Psoas muscle (tissue), 8 donors: ENCODE data around the gene SMAD7. TPM values are rescaled to one million over a fixed set of nuclear protein-coding genes. Genes with fewer than 3 reads are reported as not detected.

Source experiments
- ATAC-seq, 4 donors: fragments of 200-7000 bp; cut with Tn5 transposase; one replicate each; pipeline ENCODE4 v1.9.1; 2020; ENCODE audit warnings: moderate library complexity in 3 of 4, mild to moderate bottlenecking in 2 of 4
- DNase-seq, 2 donors: peaks; one replicate each; pipeline ENCODE4 v3.0.0-alpha.2; 2020
- H3K27ac ChIP-seq: fragments of 200-600 bp; one replicate; pipeline ENCODE4 v1.8.0; 2022
- H3K27me3 ChIP-seq, 3 donors: fragments of 200-600 bp in 1 of 3; one replicate each; pipeline versions ENCODE4 v1.6.1 to v1.8.0; 2013 to 2022; ENCODE audit warnings: low read length in 2 of 3, mild to moderate bottlenecking in 2 of 3, moderate library complexity in 1 of 3; ENCODE audit not compliant: insufficient read depth in 3 of 3
- H3K36me3 ChIP-seq, 2 donors: fragments of 200-600 bp in 1 of 2; one replicate each; pipeline versions ENCODE4 v1.6.1 to v1.8.0; 2013 to 2022; ENCODE audit warnings: low read depth in 1 of 2, mild to moderate bottlenecking in 1 of 2, moderate library complexity in 1 of 2; ENCODE audit not compliant: insufficient read depth in 1 of 2
- H3K4me1 ChIP-seq: fragments of 200-600 bp; one replicate; pipeline ENCODE4 v1.8.0; 2022
- H3K4me3 ChIP-seq: fragments of 200-600 bp; one replicate; pipeline ENCODE4 v1.8.0; 2022; ENCODE audit warnings: mild to moderate bottlenecking
- H3K9me3 ChIP-seq: fragments of 200-600 bp; one replicate; pipeline ENCODE4 v1.8.0; 2022
- WGBS, 3 donors: extraction: QIAGEN DNeasy Blood & Tissue Kit; methylation state at CpG; one replicate each; pipeline versions ENCODE4 v1.1.6 to v1.1.7; 2013; 5-methylcytosine and 5-hydroxymethylcytosine counted together
- intact Hi-C, 2 donors: fragments of 100-400 bp; cut with DNase I; formaldehyde crosslinking; loops; one replicate each; pipeline versions ENCODE4 v1.11.0 to v1.14.2; 2022
- polyA plus RNA-seq, 3 donors: library from polyadenylated mRNA; stranded (reverse); fragments of 200-250 nt; gene quantifications; one replicate each; pipeline ENCODE4 v1.2.3, GENCODE V29; 2013
- total RNA-seq, 4 donors: library from RNA; stranded (reverse); fragmentation: NEBNext Ultra II Directional in 2 of 4; extraction: Animal tissue kit (Norgen Biotek cat#: 25700) in 2 of 4; gene quantifications; one replicate each; pipeline versions ENCODE4 v1.2.1 to v1.2.4, GENCODE V29; 2021 to 2023
- TF ChIP-seq, protein P1 (sequence below): fragments of 200-600 bp; IDR thresholded peaks from one replicate; pipeline ENCODE4 v1.8.0; 2022; ENCODE audit warnings: antibody characterized with exemption
- donor health status: healthy with polysubstance abuse.
- donor health status: DM: no; HTN: no; CAD: no; lungs with moderate emphysema.
- donor health status: Bipolar disorder and iron deficiency.
- donor health status: healthy.
- donor health status: DM: yes; HTN: yes; CAD: no.
- donor health status: DM: no; HTN: no; CAD: no.
- donor health status: DM: no; HTN: no; CAD: no.
- donor health status: DM: yes; HTN: yes; CAD: no.

SMAD7 gene
- total and polyA plus RNA-seq, 7 donors: 5.4 to 14.7 (median 8.4) TPM

DNA sequence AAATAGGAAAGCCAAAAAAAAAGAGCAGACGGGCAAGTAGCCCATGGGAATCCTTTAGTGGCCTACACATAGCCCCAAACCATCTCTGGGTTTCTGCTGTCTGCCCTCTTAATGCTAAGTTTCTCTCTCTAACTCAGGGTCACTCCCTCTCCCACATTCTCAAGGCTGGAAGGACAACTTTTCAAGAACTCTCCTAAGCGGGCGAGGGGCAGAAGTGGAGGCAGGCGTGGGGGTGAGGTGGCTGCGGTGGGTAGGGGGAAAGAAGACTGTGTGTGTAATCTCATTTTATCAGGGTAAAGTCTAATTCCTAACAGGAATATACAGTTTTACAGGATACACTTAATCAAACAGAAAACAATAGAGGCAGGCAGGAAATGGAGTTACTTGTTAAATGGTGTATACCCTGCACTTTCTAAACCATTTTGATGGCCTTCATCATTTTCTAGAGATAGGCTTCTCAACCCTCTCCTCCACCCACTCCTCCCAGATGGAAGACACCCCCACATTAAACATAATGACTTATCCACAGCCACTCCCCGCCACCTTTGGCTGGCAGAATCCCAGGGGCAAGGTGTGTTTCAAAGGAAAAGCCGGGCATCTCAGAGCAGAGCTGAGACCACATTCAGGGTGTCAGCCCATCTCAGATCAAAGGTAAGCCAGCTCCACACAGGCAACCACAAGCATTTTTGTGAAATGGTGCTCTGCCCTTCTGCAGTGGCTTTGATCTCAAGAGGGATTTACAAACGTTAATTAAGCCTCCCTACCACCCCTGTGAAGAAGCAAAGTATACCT is 6.8 kb downstream of the SMAD7 start:
- no peak for DNase-seq
- Histone ChIP-seq H3K27me3 (no peaks in the 10 kb centered on the region), H3K9me3 (no peaks in the 10 kb centered on the region), H3K27ac (peak overlapping the region; percentile 99), H3K36me3 (peaks cover 0 to 12% of the 10 kb centered on the region in 2 donors), H3K4me1 (peaks cover 91% of the 10 kb centered on the region), H3K4me3 (peak overlapping the region; percentile 79)
- whole genome bisulfite sequencing, 3 donors: 78 to 89% (median 80%) methylated on average over 8 of the region's 8 CpGs
- intact Hi-C loops: no loop called here
- no peak for ATAC-seq
- TF ChIP-seq, protein P1, sequence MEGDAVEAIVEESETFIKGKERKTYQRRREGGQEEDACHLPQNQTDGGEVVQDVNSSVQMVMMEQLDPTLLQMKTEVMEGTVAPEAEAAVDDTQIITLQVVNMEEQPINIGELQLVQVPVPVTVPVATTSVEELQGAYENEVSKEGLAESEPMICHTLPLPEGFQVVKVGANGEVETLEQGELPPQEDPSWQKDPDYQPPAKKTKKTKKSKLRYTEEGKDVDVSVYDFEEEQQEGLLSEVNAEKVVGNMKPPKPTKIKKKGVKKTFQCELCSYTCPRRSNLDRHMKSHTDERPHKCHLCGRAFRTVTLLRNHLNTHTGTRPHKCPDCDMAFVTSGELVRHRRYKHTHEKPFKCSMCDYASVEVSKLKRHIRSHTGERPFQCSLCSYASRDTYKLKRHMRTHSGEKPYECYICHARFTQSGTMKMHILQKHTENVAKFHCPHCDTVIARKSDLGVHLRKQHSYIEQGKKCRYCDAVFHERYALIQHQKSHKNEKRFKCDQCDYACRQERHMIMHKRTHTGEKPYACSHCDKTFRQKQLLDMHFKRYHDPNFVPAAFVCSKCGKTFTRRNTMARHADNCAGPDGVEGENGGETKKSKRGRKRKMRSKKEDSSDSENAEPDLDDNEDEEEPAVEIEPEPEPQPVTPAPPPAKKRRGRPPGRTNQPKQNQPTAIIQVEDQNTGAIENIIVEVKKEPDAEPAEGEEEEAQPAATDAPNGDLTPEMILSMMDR: no peak

DNA sequence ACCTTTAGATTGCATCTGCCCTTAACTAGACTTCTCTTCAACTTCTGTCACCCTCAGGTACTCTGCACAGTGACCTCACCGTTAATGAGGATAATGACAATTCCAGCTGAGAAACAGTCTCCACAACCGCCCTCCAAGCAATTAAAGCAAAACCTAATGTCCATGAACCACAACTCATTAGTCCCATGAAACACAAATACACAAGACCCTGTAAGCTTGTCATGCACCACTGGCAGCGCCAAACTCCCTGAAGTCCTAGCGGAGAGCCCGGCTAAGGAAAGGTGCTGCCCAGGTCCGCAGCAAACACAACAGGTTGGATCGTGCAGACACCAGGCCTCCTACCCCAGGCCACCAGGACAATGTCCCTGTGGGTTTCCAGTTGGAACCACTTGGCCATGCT is 7.4 kb downstream of the SMAD7 start:
- Histone ChIP-seq H3K4me1 (peaks cover 95% of the 10 kb centered on the region), H3K9me3 (no peaks in the 10 kb centered on the region)

DNA sequence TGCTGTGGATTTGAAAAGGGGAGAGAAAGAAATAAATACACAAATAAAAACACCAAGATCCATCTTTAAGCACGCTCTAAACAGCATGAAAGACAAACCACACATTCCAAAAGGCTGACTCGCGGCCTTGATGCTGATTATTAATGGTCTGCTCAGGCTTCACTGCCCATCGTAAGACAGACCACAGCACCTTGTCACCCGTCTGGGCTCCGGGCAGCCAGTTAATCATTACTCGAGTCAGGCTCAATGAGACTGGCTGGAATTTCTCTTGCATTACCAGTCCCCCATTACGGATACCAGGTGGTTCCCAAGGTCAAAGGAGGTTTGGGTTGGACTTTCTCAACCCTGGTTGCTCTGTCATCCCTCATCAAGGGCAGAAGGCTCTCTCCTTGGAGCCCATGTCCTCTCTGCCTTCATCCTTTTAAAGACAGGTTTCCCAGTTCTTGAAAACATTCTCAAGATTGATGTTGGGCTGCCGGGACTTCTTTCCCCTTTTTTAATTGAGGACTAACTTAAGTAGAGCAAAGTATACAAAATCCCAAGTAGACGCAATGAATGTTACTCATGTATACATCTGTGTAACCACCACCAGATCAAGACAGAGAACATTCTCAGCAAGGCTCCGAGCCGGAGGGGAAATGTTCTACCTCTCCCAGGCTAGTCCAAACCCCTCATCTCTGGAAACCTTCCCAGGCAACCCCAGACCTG is 8.1 kb downstream of the SMAD7 start:
- Histone ChIP-seq H3K9me3 (no peaks in the 10 kb centered on the region), H3K4me3 (peak overlapping the region; percentile 79), H3K27me3 (no peaks in the 10 kb centered on the region), H3K36me3 (peaks cover 0 to 12% of the 10 kb centered on the region in 2 donors), H3K4me1 (peaks cover 95% of the 10 kb centered on the region), H3K27ac (peak overlapping the region; percentile 99)
- intact Hi-C loops: no loop called here
- TF ChIP-seq, protein P1: no peak
- ATAC-seq: peak; percentile 71 to 90 (median 88)
- peak in 1 of 2 donors; percentile 52 for DNase-seq
- WGBS, 3 donors: 45 to 60% (median 54%) methylated on average over 12 of the region's 12 CpGs

More for the DNA sequence above, 7.4 kb downstream of the SMAD7 start:
- Histone ChIP-seq H3K27me3 (no peaks in the 10 kb centered on the region), H3K36me3 (peaks cover 0 to 12% of the 10 kb centered on the region in 2 donors), H3K27ac (peak overlapping the region; percentile 99), H3K4me3 (peak overlapping the region; percentile 79)
- DNase-seq (no peak), ATAC-seq (no peak)
- intact Hi-C loops: no loop called here
- 65 to 76% (median 70%) methylated on average over 7 of the region's 7 CpGs for WGBS, 3 donors
- TF ChIP-seq, protein P1: no peak

DNA sequence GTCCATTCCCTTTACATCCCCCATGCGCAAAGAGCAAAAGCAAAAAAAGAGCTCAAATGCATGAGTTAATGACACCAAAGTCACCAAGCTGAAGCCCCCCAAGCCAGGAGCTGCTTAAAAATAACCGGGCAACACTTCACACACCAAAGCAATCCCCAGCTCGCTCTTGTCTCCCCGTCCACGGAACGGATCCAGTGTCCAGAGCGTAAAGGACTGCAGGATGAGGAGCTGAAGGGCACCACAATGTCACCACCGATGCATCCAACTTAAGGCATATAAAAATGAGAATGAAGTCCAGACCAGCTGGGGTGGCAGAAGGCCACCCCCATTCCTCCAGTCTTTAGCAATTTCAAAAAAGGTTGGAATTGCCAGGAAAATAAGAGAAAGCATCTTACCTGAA is 8.7 kb downstream of the SMAD7 start:
- 56 to 72% (median 66%) methylated on average over 8 of the region's 8 CpGs for WGBS, 3 donors
- Histone ChIP-seq H3K4me3 (peak overlapping the region; percentile 79), H3K27me3 (no peaks in the 10 kb centered on the region), H3K9me3 (no peaks in the 10 kb centered on the region), H3K27ac (peak overlapping the region; percentile 70), H3K36me3 (peaks cover 0 to 12% of the 10 kb centered on the region in 2 donors), H3K4me1 (peaks cover 93% of the 10 kb centered on the region)
- intact Hi-C loops: no loop called here
- no peak for DNase-seq
- ATAC-seq: no peak
- TF ChIP-seq, protein P1: no peak
